Fibroblast of villous mesenchyme (primary cell): ENCODE measurements around the gene ICAM1. TPM values are rescaled to one million over a fixed set of nuclear protein-coding genes. Genes with fewer than 3 reads are reported as not detected.
A peak's percentile ranks its signal among the peaks of the same experiment; 100 is the strongest.

Experiments used
- DNase-seq: peaks from one replicate; pipeline ENCODE4 v3.0.0-alpha.2; 2010; ENCODE audit warnings: low read depth
- H3K4me3 ChIP-seq: 2 replicates; pipeline ENCODE4 v1.5.1; 2011; ENCODE audit warnings: low read depth, mild to moderate bottlenecking, low read length
- total RNA-seq: library from RNA; depleted of rRNA; stranded (reverse); fragments of >200 nt; gene quantifications from 2 replicates; pipeline ENCODE4 v1.2.3, GENCODE V29; 2012
- TF ChIP-seq, protein P1 (sequence below): IDR thresholded peaks from 2 replicates; pipeline ENCODE4 v1.5.1; 2012; ENCODE audit warnings: low read depth, mild to moderate bottlenecking, low read length; ENCODE audit not compliant: insufficient read depth

ICAM1 gene
- total RNA-seq, 1 donor: 244 TPM

GRCh38 chr19:10266706-10267105 lies 4.2 kb upstream of the ICAM1 start:
- no peak for DNase-seq
- H3K4me3 ChIP-seq: no peak overlapping the region
- TF ChIP-seq, protein P1, sequence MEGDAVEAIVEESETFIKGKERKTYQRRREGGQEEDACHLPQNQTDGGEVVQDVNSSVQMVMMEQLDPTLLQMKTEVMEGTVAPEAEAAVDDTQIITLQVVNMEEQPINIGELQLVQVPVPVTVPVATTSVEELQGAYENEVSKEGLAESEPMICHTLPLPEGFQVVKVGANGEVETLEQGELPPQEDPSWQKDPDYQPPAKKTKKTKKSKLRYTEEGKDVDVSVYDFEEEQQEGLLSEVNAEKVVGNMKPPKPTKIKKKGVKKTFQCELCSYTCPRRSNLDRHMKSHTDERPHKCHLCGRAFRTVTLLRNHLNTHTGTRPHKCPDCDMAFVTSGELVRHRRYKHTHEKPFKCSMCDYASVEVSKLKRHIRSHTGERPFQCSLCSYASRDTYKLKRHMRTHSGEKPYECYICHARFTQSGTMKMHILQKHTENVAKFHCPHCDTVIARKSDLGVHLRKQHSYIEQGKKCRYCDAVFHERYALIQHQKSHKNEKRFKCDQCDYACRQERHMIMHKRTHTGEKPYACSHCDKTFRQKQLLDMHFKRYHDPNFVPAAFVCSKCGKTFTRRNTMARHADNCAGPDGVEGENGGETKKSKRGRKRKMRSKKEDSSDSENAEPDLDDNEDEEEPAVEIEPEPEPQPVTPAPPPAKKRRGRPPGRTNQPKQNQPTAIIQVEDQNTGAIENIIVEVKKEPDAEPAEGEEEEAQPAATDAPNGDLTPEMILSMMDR: no peak

GRCh38 chr19:10268071-10268470 lies 2.8 kb upstream of the ICAM1 start:
- no peak for DNase-seq
- no peak overlapping the region for H3K4me3 ChIP-seq
- TF ChIP-seq, protein P1: no peak

- DNase-seq: peak; percentile 73
- H3K4me3 ChIP-seq: peak overlapping the region; percentile 51
- TF ChIP-seq, protein P1: peak; percentile 92
Measured at GRCh38 chr19:10269333-10270179, 1.4 kb upstream of the ICAM1 start.

- DNase-seq: peak; percentile 25
- peak overlapping the region; percentile 51 for H3K4me3 ChIP-seq
- TF ChIP-seq, protein P1: no peak
Measured at GRCh38 chr19:10270180-10270615, 722 bp upstream of the ICAM1 start.

- no peak for DNase-seq
- H3K4me3 ChIP-seq: peak overlapping the region; percentile 51
- TF ChIP-seq, protein P1: no peak
Measured at GRCh38 chr19:10271543-10272086, 695 bp downstream of the ICAM1 start.

- TF ChIP-seq, protein P1: no peak
- no peak for DNase-seq
- no peak overlapping the region for H3K4me3 ChIP-seq
Measured at GRCh38 chr19:10274589-10274988, 3.7 kb downstream of the ICAM1 start.
